Lung (tissue), 12 donors: Measurements from ENCODE around the gene HNRNPA0. TPM values are rescaled to one million over a fixed set of nuclear protein-coding genes. Genes with fewer than 3 reads are reported as not detected.

Source experiments
- ATAC-seq: fragments of 200-7000 bp; cut with Tn5 transposase; one replicate; pipeline ENCODE4 v1.9.1; 2020; ENCODE audit warnings: moderate number of reproducible peaks; ENCODE audit not compliant: insufficient read depth, low FRiP score
- DNase-seq, 3 donors: peaks; one replicate each; pipeline ENCODE4 v3.0.0-alpha.2; 2013 to 2017
- H3K27ac ChIP-seq, 2 donors: one replicate each; pipeline ENCODE4 v1.5.1; 2013; ENCODE audit warnings: mild to moderate bottlenecking in 2 of 2, moderate library complexity in 2 of 2, control low read depth in 1 of 2, inconsistent platforms in 1 of 2, low read depth in 1 of 2, low read length in 1 of 2
- H3K27me3 ChIP-seq, 3 donors: one replicate each; pipeline ENCODE4 v1.5.1; 2013; ENCODE audit warnings: low read length in 2 of 3; ENCODE audit not compliant: control insufficient read depth in 3 of 3, insufficient read depth in 3 of 3
- H3K36me3 ChIP-seq, 4 donors: one replicate each; pipeline ENCODE4 v1.5.1; 2013; ENCODE audit warnings: low read length in 4 of 4, mild to moderate bottlenecking in 1 of 4, moderate library complexity in 1 of 4; ENCODE audit not compliant: control insufficient read depth in 4 of 4, insufficient read depth in 4 of 4
- H3K4me1 ChIP-seq, 5 donors: one replicate each; pipeline ENCODE4 v1.5.1; 2013; ENCODE audit warnings: low read length in 5 of 5, mild to moderate bottlenecking in 2 of 5, moderate library complexity in 1 of 5; ENCODE audit not compliant: control insufficient read depth in 5 of 5, insufficient read depth in 5 of 5
- H3K4me3 ChIP-seq: one replicate; pipeline ENCODE4 v1.5.1; 2013; ENCODE audit warnings: mild to moderate bottlenecking, control low read depth, moderate library complexity
- H3K9ac ChIP-seq, 2 donors: one replicate each; pipeline ENCODE4 v1.5.1; 2013; ENCODE audit warnings: low read length in 2 of 2, control low read depth in 1 of 2; ENCODE audit not compliant: insufficient read depth in 1 of 2
- H3K9me3 ChIP-seq, 4 donors: one replicate each; pipeline ENCODE4 v1.5.1; 2013; ENCODE audit warnings: low read length in 3 of 4, mild to moderate bottlenecking in 1 of 4, moderate library complexity in 1 of 4; ENCODE audit not compliant: control insufficient read depth in 4 of 4, insufficient read depth in 3 of 4
- WGBS, 2 donors: extraction: QIAGEN DNeasy Blood & Tissue Kit; methylation state at CpG; one replicate each; pipeline ENCODE4 v1.1.7; 2013; 5-methylcytosine and 5-hydroxymethylcytosine counted together
- polyA plus RNA-seq, 2 donors: library from polyadenylated mRNA; stranded (reverse); fragments of 200-250 nt; gene quantifications; one replicate each; pipeline ENCODE4 v1.2.1, GENCODE V29; 2013
- total RNA-seq, 2 donors: library from RNA; depleted of rRNA in 1 of 2; stranded (reverse); fragments of >200 nt in 1 of 2; gene quantifications; one replicate each; pipeline ENCODE4 v1.2.1, GENCODE V29; 2014 to 2021
- TF ChIP-seq, protein P1 (sequence below): IDR thresholded peaks from 2 replicates; pipeline ENCODE4 v1.5.1; 2012; ENCODE audit warnings: mild to moderate bottlenecking; ENCODE audit errors: control extremely low read depth, extremely low read depth
- donor health status: control.
- donor health status: control.
- donor health status: Bipolar disorder and iron deficiency.
- donor health status: healthy.
- donor health status: DM: yes; HTN: yes; CAD: no.

Gene HNRNPA0
- total and polyA plus RNA-seq, 4 donors, result 21.5 to 29.0 (median 25.1) TPM

DNA sequence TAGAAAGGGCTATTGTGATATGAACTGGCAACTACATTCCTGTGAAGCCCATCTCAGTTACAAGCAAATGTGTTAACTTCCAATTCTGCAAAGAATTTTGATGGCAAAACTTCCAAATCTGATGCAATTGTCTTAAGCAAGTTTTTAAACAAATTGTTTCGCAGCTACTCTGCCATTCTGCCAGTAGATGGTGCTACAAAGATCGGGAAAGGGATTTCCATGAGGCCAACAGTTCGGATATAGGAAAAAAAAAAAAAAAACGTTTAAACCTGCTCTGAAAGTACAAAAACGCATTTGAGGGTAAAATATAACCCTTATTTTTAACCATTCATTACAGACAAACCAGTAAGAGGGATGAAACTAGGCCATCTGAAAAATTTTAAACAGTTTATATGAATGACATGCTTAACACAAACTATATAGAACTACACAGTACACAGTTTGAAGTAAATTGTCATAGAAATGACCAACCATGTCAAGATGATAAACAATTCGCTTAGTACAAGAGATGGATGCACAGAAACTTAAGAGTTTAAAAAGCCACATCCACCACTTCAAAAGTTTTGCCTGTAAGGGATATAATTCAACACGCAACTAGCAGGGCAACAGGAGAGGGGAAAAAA is 2.2 kb downstream of the HNRNPA0 start:
- peaks cover 0 to 17% (median 4%) of the 10 kb centered on the region in 4 donors for H3K36me3 ChIP-seq
- TF ChIP-seq, protein P1, sequence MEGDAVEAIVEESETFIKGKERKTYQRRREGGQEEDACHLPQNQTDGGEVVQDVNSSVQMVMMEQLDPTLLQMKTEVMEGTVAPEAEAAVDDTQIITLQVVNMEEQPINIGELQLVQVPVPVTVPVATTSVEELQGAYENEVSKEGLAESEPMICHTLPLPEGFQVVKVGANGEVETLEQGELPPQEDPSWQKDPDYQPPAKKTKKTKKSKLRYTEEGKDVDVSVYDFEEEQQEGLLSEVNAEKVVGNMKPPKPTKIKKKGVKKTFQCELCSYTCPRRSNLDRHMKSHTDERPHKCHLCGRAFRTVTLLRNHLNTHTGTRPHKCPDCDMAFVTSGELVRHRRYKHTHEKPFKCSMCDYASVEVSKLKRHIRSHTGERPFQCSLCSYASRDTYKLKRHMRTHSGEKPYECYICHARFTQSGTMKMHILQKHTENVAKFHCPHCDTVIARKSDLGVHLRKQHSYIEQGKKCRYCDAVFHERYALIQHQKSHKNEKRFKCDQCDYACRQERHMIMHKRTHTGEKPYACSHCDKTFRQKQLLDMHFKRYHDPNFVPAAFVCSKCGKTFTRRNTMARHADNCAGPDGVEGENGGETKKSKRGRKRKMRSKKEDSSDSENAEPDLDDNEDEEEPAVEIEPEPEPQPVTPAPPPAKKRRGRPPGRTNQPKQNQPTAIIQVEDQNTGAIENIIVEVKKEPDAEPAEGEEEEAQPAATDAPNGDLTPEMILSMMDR, result peak; percentile 57
- H3K9ac ChIP-seq, result peak overlapping the region in 1 of 2 donors; percentile 88
- 1 to 2% methylated on average over 7 of the region's 7 CpGs for whole genome bisulfite sequencing, 2 donors
- H3K27me3 ChIP-seq, result no peaks in the 10 kb centered on the region
- H3K4me1 ChIP-seq, result peaks cover 0 to 23% (median 13%) of the 10 kb centered on the region in 5 donors
- no peak overlapping the region for H3K4me3 ChIP-seq
- DNase-seq (peak; percentile 48 to 89 (median 87)), ATAC-seq (no peak)
- H3K9me3 ChIP-seq, result no peaks in the 10 kb centered on the region
- peak overlapping the region in 1 of 2 donors; percentile 46 for H3K27ac ChIP-seq

GRCh38 chr5:137750436-137750835 is 3.7 kb downstream of the HNRNPA0 start:
- Histone ChIP-seq H3K36me3 (peaks cover 0 to 17% (median 4%) of the 10 kb centered on the region in 4 donors), H3K4me1 (peaks cover 0 to 23% (median 13%) of the 10 kb centered on the region in 5 donors), H3K27me3 (no peaks in the 10 kb centered on the region), H3K9ac (peak overlapping the region in 1 of 2 donors; percentile 88), H3K9me3 (no peaks in the 10 kb centered on the region), H3K27ac (no peak overlapping the region), H3K4me3 (no peak overlapping the region)
- WGBS, 2 donors, result 83 to 89% methylated on average over 1 of the region's 1 CpG
- DNase-seq, result no peak
- no peak for ATAC-seq
- TF ChIP-seq, protein P1, result no peak

DNA sequence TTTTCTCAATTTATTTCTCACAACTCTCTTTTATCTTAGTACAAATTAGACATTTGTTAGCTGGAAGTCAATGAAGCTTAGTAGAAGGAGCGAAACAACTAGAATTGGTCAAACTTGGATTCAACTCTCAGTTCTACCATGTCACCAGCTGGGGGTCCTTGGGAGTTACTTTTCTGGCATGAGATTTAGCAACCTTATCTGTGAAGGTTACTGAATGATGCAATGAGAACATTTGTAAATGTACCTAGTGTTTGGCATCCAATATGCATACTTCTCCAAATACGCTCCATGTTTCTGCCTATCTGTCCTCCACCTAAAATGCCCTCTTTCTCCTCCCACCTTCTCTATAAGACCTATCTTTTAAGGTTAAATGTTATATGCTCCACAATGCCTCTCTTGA is 6.3 kb downstream of the HNRNPA0 start:
- TF ChIP-seq, protein P1, result no peak
- no peak overlapping the region for H3K9ac ChIP-seq
- 91 to 93% methylated on average over 2 of the region's 2 CpGs for WGBS, 2 donors
- no peak overlapping the region for H3K4me3 ChIP-seq
- ATAC-seq (no peak), DNase-seq (no peak)
- H3K36me3 ChIP-seq, result peaks cover 0 to 6% (median 4%) of the 10 kb centered on the region in 4 donors
- no peaks in the 10 kb centered on the region for H3K9me3 ChIP-seq
- H3K27ac ChIP-seq, result no peak overlapping the region
- H3K27me3 ChIP-seq, result no peaks in the 10 kb centered on the region
- H3K4me1 ChIP-seq, result peaks cover 0 to 23% (median 13%) of the 10 kb centered on the region in 5 donors
